ENCODE data around the gene LATS1.
A peak's percentile ranks its signal among the peaks of the same experiment; 100 is the strongest.
"Not testable (repeated sequence)": the region's sequence is repeated elsewhere in the genome, so short reads cannot be mapped to it uniquely, and the experiment has no call there.

Gene LATS1

DNA sequence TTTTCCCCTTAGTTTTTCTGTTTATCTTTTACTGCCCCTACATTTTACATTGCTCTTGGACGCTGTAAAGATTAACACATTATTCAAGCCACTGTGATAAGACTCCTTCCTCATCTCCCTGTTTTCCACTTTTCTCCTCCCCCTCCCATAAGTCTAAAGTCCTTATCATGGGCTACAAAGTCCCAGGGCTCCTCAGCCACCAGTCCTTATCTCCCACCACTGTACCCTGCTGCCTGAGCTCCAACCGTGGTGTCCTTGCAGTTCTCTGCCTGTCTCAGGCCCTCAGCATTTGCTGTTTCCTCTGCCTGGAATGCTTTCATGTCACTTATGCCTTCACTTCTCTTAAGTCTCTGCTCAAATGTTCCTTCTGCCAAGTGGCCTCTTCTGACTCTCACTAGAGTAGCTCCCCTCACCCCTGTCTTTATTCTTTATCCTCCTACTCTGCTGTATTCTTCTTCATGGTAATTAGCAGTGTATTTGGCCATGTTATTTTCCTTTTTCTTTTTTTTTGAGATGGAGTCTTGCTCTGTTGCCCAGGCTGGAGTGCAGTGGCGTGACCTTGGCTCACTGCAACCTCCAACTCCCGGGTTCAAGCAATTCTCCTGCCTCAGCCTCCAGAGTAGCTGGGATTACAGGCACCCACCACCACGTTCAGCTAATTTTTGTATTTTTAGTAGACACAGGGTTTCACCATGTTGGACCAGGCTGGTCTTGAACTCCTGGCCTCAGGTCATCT is 10.8 kb upstream of the LATS1 start:
- no peak for DNase-seq (ENCODE audit: low read depth in 2 of 2)

DNA sequence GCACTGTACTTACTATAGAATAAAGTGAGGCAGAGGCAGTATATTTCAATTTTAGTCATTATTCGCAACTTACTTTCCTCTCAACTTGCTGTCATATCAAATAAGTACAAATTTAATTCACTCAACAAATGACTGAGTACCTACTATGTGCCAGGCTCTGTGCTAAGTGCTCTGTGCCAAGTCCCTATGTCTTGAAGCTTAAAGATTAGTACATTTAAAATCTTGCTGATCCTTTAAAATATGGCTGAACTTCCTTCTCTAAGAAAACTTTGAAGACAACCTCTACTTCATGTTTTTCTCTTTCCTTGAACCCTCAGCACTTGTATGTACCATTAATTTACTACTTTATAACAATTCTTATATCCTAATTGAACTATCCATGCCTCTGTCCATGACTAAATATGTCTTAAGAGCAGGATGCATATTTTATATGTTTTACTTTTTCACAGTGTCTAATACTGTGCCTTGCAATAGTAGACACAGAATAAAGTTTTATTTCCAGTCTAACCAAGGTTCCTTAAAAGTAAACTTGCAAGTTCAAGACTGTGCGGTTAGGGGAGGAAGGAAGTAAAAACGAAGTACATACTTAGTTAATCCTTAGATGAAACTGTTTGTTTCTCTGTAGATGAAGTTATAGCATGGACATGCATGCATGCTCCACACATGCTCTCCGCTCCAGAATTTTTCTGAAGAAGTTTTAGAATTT is 10.0 kb upstream of the LATS1 start:
- DNase-seq (ENCODE audit: low read depth in 2 of 2), result no peak

DNA sequence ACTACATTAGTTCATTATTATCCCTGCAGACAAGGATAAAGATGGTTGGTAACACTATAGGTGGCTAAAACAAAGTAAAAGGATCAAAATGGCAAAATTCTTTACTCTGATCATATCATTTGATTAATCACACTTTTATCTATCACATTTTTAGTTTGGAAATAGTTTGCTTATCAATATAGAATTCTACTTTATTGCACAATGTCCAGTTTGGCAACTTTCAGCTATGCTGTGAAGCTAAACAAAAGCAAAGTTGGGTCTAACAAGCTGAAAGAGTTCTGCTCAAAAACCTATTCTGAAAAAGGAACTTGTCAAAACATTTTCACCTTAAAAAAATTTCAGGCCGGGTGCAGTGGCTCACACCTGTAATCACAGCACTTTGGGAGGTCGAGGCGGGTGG is 7.9 kb upstream of the LATS1 start:
- DNase-seq (ENCODE audit: low read depth in 2 of 2), result no peak

DNA sequence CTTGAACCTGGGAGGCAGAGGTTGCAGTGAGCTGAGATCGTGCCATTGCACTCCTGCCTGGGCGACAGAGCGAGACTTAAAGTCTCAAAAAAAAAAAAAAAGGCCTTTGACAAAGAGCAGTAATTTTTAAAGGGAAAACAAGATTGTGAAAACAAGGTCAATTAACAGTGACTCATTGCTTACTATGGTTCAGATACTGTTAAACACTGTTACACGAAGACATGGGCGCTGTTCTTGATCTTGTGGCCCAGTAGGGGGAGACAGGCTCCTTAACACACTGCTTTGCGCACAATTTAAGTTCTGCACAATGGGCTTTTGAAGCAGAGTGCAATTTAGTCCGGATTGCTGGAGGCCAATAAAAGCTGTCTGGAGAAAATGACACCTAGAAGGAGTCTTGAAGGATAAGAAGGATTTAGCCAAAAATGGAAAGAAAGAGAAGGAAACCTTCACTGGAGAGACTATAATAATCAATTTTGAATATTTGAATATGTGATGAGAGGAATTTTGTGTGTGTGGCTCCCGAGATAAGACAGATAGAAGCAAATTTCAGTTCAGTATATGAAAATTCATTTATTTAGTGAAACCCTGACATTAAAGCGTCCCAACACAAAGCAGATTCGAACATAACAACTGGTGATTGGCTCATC is 6.0 kb upstream of the LATS1 start:
- DNase-seq (ENCODE audit: low read depth in 2 of 2), result peak in 1 of 2 experiments; percentile 34

DNA sequence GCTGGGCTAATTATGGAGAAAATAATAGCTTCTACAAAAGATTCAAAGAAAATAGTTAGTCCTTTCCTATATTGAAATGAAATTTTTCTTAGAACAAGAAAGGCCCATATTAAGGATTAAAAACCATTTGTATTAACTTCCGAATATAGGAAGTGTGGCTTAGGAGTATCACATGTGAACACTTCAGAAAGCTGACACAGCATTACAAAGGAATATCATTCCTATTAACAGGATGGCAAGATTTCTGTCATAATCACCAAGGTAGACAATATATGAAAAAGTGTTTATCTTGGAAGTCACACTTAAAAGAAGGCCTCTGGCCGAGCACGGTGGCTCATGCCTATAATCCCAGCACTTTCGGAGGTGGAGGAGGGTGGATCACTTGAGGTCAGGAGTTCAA is 5.4 kb upstream of the LATS1 start:
- no peak for DNase-seq (ENCODE audit: low read depth in 2 of 2)

DNA sequence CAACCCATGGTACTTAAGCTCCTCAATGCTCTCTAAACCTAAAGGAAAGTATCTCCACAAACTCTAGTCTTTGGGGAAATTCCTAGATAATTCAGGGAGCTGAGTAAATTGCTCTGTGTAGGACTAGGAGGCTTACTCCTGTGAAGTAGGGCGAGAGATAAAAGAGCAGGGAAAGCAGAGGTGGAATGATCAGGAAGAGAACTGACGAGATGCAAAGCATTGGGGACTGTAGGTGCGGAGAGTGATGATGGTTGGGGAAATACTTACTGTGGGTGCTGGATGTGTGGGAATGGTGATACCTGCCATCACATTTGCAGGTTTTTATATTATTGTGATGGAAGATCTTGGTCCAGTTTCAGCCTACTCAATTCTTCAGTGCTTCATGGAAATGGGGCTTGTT is 1.6 kb upstream of the LATS1 start:
- DNase-seq (ENCODE audit: low read depth in 2 of 2), result no peak

DNA sequence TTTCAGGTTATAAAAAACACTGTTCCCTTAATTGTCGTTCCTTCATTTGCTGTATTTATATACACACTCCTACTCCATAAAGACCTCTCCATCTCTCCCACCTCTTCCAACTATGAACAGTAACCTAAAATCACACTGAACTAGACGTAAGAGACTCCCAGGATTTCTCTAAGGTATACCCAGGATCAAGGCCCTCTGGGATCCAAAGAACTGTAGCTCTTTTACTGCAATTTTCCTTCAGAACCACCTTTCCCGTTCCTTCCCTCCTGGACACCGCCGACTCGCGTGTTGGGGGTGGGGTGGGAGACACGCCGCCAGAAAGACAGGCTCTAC is 680 bp downstream of the LATS1 start:
- no peak for DNase-seq (ENCODE audit: low read depth in 2 of 2)

DNA sequence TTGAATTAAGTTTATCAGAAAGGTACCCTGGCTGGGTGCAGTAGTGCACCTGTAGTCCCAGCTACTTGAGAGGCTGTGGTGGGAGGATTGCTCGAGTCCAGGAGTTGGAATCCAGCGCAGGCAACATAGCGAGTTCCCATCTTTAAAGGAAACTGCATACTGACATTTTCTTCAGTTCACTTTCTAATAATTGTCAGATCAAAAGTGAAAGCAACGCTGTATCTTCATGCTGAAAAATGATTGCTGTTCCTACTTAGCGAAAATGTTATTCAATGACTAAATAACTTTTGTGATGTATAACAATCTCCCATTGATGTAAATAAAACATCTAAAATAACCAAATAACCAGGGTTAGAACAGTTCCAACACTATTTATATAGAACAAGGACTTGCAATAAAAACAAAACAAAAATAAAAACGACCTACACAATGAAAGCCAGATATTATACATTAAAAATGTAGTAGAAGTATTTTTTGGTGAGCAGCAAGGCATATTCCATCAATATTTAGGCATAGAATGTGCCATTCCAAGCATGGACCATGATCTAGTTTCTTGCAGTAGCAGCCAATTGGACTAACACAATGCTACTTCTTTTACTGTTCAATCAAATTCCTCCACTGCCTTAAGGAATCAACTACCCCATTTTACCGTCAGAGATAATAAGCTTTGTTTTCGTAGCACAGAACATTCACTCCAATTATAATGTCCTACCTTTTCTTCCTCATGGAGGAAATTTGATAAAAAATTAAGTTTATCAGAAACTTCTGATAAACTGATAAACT is 1.5 kb downstream of the LATS1 start:
- no peak for DNase-seq (ENCODE audit: low read depth in 2 of 2)

DNA sequence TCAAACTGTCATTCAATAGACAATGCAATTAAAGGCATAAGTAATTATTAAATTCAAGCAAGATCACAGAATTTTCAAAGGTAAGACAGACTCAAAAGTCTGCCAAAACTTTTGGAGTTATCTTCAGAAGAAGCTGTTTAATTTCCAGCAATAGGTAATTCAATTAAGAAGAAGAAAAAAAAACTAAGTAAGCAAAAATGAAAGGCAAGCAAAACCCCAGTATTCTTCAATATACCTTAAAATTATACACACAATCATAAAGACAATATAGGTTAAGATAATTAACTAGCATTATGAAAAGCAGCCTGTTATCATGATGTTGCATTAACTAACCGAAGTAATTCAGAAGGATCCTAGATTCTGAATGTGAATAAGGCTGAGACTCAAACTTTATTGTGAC is 3.5 kb downstream of the LATS1 start:
- DNase-seq (ENCODE audit: low read depth in 2 of 2), result no peak

DNA sequence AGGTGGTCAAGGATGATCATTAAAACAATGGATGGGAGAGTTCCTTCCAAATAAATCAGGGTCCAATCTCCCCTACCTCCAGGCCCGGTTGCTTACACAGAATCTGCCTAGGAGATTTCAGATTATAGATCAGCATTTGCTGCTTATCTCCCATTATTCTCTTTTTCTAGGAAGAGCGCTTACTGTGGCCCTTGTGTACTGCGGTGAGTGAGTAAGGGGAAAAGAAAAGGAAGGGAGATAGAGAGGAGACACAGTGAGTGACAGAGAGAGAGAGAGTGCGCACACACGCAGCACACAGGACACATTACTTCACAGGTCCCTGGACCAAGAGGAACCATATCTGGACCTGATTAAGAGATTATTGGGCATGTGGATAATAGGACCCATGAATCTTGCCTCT is 6.2 kb downstream of the LATS1 start:
- no peak for DNase-seq (ENCODE audit: low read depth in 2 of 2)

DNA sequence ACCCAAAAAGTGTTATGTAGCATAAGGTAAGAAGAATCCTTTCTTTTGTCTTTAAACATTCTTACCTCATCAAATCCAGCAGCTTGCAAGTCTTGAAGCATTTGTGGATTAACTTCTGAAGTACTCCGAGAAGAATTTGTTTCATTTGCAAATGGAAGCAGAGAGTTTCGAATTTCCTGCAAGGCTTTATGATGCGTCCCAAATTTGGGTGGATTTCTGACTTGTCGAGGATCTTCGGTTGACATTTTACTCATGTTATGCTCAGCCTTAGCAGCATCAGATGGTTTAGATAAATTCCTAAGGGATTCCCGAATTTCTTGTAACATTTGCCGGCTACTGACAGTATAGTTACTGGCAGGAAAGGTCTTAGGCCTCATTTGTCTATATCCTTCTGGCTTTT is 16.2 kb downstream of the LATS1 start:
- peak; percentile 36 to 51 for DNase-seq (ENCODE audit: low read depth in 2 of 2)

DNA sequence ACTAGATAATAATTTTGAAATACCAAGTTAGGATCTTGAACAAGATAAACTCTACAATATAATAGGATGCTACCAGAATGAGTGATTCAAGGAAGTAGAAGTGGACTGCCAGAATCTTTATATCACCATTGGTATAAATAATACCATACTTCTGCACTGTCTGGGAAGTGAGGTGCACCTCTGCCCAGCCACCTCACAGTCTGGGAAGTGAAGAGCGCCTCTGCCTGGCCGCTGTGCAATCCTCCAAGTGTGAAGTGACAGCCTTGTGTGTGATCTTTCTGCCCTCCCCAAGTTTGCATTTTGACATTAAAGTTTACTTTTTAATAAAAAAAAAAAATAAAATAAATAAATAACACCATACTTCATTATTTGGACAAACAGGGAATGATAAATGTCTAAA is 18.8 kb downstream of the LATS1 start:
- DNase-seq (ENCODE audit: low read depth in 2 of 2), result no peak

DNA sequence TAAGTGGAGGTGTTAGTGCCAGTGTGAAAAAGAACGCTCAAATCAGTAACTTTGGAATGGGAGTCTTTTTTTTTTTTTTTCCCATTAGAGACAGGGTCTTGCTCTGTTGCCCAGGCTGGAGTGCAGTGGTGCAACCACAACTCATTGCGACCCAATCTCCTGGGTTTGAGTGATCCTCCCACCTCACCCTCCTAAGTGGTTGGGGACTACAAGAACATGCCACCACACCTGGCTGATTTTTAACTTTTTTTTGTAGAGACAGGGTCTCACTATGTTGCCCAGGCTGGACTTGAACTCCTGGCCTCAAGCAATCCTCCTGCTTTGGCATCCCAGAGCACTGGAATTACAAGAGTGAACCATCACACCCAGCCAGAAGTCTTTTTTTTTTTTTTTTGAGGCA is 19.7 kb downstream of the LATS1 start:
- DNase-seq (ENCODE audit: low read depth in 2 of 2), result no peak

DNA sequence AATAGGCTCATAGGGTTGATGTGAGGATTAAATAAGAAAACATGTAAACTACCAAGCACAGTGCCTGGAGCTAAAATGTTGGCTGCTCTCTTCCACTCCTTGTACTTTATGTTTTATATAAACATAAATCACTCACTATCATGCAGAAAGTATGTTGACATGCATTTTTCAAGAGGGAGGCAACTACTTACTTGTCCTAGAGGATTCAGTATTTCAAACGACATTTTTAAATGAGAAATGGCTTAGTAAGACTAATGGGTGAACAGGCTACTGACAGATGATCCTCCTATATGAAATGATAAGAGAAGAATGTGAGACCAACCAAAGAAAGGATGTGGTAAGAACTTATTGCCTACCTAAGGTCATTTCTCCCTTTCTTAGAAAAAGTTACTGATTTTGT is 21.0 kb downstream of the LATS1 start:
- no peak for DNase-seq (ENCODE audit: low read depth in 2 of 2)

DNA sequence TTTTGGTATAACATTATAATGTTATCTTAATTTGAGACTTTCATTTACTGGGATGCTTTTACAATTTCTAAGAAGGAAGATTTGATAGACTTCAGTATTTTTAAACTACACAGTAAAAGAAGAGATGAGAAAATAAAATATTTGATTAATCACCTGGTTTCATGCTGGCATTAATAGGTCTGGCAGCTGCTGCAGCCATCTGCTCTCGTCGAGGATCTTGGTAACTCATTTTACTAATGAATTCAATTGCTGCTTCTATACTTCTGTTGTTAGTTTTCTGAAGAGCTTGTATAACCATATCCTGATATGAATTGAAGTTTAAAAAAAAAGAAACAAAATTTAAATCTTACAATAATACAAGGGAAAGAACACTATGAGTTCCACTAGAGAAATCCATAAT is 23.0 kb downstream of the LATS1 start:
- no peak for DNase-seq (ENCODE audit: low read depth in 2 of 2)

DNA sequence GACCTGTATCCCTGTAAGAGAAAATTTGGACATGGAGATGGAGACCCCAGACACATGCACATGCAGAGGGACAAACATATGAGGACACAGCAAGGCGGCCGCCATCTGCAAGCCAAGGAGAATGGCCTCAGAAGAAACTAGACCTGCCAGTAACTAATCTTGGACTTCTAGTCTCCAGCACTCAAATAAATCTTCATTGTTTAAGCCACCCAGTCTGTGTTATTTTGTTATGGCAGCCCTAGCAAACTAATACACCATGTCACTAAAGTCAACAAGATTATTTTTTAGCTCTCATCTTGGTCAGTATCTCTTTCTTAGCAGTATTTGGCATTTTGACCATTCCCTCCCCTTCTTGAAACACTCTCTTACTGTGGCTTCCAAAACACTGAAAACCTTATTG is 26.7 kb downstream of the LATS1 start:
- DNase-seq (ENCODE audit: low read depth in 2 of 2), result no peak

DNA sequence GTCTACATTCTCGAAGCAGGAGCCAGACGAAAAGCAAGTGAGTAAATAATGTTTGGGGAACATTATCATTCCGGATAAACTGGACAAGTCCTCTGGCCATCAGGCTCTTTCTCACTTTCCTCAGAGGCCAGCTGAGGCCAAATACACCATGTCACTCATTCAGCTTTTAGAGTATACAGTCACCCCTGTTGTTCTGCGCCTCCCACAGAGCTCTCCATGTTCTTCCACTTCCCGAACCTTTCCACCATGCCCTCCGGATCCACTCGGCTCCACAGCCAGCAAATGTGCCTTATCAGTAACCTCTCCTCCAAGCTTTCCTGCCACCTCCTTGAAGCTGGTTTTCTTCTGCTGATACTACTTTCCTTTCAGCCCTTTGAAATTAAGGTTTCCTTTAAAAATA is 31.7 kb downstream of the LATS1 start:
- no peak for DNase-seq (ENCODE audit: low read depth in 2 of 2)

DNA sequence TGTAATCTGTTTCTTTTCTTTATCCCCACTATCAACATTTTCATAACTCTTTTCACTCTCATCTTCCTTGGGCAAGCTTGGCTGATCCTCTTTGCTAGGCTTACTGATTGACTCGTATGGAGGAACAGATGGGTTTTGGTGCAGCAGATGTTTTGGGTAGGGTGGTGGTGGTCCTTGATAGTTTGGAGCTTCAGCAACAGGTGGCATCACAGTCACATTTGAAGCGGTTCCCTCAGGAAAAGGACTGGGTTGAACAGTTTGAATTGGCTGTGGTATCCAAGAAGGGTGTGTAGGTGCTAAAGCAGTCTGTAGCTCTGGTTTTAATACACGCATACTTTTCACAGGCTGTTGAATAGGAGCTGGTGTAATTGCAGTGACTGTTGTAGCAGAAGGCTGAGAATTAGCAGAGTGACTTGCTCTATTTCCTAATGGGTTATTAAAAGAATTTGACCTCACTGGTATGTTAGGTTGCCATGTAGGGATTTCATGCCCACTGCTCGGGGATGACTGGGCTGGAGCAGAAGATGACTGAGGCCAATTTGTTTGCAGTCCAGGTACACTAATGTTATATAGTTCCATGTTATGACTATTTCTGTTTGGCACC is 34.5 kb downstream of the LATS1 start:
- no peak for DNase-seq (ENCODE audit: low read depth in 2 of 2)

DNA sequence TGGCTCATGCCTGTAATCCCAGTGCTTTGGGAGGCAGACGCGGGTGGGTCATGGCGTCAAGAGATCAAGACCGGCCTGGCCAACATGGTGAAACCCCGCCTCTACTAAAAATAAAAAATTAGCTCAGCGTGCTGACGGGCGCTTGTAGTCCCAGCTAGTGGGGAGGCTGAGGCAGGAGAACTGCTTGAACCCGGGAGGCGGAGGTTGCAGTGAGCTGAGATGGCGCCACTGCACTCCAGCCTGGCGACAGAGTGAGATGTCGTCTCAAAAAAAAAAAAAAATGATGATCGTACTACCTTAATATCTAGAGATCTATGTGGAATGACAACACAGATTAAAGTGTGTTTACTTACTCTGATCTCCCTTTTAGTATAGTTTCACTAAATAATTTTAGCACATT is 36.1 kb downstream of the LATS1 start:
- DNase-seq (ENCODE audit: low read depth in 2 of 2), result not testable (repeated sequence)

DNA sequence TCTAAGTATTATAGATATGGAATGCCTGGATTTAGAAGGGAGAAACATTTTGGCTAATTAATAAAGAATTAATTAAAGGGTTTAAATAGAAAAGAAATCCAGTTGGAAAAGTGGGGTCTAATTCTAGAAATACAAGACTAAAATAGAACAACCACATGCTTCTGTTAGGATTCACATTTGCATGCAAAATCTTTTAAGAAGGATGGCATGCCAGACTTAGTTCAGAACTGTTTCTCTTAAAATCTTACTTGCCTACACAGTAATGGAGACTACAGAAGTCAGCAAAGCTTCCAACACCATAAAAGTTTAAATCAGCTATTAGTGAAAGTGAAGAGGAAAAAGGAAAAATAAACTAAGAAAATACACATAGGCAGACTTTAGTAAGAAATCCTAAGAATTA is 36.7 kb downstream of the LATS1 start:
- no peak for DNase-seq (ENCODE audit: low read depth in 2 of 2)

DNA sequence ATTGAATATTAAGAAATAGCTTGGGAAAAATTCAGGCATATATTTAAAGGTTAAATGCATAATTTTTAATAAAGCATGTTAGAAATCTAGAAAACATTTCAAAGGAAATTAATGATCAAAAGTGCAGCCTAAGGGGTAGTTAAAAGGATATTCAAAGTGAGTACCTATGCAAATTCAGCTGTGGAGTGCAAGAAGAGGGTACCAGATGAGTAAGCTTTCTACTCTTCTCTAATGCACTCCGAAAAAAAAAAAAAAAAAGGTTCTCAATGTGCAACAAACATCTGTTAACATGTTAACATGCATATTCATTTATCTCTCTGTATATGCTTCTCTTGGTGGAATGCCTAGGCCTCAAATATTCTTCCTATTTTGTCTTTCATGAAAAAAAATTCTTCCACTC is 37.4 kb downstream of the LATS1 start:
- DNase-seq (ENCODE audit: low read depth in 2 of 2), result no peak

DNA sequence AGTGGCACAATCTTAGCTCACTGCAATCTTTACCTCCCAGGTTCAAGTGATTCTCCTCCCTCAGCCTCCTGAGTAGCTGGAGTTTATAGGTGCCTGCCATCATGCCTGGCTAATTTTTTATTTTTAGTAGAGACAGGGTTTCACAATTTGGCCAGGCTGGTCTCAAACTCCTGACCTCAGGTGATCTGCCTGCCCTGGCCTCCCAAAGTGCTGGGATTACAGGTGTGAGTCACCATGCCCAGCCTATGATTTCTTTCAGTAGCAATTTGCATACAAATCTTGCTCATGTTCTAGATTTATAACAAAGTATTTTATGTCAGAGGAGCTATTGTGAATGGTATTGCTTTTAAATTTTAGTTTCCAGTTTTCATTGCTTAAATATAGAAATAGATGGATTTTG is 45.6 kb downstream of the LATS1 start:
- not testable (repeated sequence) for DNase-seq (ENCODE audit: low read depth in 2 of 2)
